HG02943 (cell line): Measurements from ENCODE around the gene ADORA2A.

Experiments
- ATAC-seq: cut with Tn5 transposase; IDR thresholded peaks from one replicate; pipeline ENCODE4 v1.9.1; 2021; ENCODE audit warnings: mild to moderate bottlenecking, low read depth, moderate library complexity; ENCODE audit not compliant: unreplicated experiment

Gene ADORA2A

GRCh38 chr22:24427500-24428164, at the start of gene ADORA2A:
TSS of gene ADORA2A (plus strand) at chr22:24427599. CDS start at chr22:24433405, 5,806 bp downstream.
- ATAC-seq: peak; percentile 58

GRCh38 chr22:24379536-24379935, 47.9 kb upstream of the ADORA2A start:
- no peak for ATAC-seq

GRCh38 chr22:24380220-24380904, 47.0 kb upstream of the ADORA2A start:
- ATAC-seq: no peak

DNA sequence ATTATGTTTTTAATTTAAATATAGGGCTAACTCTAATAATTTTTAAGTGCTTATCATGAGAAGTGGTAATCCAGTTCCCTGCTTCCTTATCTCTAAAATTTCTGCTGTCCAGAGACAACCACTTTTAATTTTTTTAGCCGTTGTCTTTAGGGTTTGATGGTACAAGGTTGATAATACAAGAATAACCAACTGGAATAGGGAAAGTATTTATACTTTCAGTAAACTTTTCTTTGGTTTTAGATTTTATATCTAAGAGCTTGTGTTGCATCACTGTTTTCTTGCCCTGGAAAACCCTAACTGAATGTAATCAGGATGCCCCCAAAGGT, 46.5 kb upstream of the ADORA2A start:
- ATAC-seq: no peak

DNA sequence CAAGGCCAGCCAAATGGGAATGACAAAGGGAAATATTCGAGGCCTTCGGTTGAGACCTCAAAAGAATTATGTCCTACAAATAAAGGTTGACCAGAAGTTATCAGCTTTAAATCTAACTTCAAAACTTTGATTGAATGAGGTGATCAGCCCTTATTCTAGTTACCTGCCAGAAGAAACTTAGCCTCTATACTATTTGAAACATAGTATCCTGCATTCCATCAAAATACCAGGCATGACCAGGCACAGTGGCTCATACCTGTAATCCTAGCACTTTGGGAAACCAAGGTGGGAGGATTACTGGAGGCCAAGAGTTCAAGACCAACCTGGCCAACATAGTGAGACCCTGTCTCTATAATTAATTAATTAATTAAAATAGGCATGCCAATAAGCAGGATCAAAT, 44.3 kb upstream of the ADORA2A start:
- ATAC-seq: no peak

GRCh38 chr22:24384131-24384530, 43.3 kb upstream of the ADORA2A start:
- no peak for ATAC-seq

GRCh38 chr22:24386937-24387471, 40.4 kb upstream of the ADORA2A start:
- no peak for ATAC-seq

DNA sequence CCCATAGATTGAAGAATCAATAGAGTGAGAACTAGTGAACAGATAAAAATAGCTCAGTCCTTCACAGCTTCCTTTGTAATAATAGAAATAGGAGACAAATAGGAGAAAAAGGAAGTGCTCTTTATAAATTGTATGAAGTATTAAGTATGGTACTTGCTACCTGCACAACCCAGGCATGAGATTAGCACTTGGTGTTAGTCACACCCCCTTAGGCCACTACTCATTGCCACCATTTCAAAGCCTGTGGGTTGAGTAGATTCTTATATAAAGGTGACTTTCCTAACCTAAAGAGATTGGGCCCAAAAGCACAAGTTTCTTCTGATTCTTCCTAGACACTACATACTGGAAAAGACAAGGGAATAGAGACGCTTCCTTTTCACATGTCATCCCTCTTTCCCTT, 37.7 kb upstream of the ADORA2A start:
- no peak for ATAC-seq

GRCh38 chr22:24390156-24390555, 37.2 kb upstream of the ADORA2A start:
- ATAC-seq: no peak

GRCh38 chr22:24390576-24390975, 36.8 kb upstream of the ADORA2A start:
- ATAC-seq: no peak

GRCh38 chr22:24391836-24392217, 35.6 kb upstream of the ADORA2A start:
- no peak for ATAC-seq

DNA sequence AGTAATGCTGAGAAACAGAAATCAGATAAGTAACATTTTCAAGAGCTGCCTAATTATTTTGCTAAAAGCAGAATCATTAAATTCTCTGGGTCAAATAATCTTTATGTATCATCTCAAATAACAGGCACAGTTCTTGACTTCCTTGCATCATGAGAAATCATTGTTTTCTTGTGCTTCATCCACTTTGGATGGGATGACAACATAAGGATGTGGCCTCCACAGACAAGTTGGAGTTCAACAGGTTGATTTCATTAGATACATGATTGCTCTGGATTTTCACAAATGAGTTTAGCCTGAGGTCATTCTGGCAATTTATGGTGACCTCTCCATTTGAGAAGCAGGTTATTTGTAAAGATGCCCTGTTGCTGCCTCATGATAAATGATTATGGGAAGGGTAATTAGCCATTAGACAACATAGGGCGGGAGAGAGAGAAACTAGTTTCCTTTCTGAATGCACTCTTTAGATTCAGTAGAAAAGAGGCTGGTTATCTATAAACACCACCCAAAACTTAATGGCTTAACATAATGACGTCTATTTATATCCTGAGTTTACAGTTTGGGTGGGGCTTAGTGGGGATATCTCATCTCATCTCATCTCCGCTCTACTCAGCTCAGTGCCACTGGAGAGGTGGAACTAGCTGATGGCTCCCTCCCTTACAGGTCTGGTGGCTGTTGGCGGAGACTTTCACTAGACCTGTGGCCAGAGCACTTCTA, 35.0 kb upstream of the ADORA2A start:
- no peak for ATAC-seq

- ATAC-seq: no peak
These were observed 34.3 kb upstream of the ADORA2A start for GRCh38 chr22:24393012-24393559.

DNA sequence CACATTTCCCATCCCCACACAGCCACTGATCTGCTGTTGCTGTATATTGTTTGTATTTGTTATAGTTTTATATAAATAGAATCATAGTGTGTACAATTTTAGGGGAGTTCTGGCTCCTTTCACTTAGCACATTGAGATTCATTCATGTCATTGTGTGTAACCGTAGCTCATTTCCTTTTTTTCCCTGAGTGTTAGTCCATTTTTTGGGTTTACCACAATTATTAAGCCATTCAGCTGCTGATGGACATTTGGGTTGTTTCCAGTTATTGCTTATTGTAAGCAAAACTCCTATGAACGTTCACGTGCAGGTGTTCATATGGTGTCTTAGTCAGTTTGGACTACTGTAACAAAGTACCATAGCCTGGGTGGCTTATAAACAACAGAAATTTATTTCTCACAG, 33.6 kb upstream of the ADORA2A start:
- ATAC-seq: no peak

DNA sequence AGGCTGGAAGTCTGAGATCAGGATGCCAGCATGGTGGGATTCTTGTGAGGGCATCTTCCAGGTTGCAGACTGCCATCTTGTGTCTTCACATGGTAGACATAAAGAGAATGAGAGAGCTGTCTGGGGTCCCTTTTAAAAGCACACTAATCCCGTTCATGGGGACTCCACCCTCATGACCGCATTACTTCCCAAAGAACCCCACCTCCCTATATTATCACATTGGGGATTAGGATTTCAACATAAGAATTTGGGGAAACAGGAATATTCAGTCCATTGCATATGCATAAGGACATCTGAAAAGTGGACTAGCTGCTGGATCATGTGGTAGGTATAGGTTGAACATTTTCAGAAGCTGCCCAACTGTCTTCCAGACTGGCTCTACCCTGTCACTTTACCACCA, 33.1 kb upstream of the ADORA2A start:
- ATAC-seq: no peak

DNA sequence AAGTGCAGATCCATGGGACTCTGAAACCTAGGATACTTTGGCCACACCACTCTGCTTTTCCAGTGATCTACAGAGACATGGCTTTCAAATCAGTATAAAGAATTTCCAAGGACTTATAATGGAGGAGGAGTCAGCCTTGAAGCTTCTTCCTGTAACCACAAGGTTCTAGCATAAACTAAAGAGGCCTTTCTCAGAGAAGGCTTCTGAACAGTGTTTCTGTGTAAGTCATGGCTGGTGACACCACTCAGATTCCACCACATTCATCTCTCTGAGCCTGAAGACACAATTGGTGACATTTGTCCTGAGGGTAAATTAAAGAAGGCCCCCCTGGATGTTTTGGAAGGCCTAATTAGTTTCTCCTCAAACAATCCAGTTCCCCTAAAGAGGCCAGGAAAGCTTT, 29.0 kb upstream of the ADORA2A start:
- ATAC-seq: no peak

GRCh38 chr22:24400034-24400725, 27.2 kb upstream of the ADORA2A start:
- ATAC-seq: no peak

- ATAC-seq: no peak
These were observed 26.4 kb upstream of the ADORA2A start for GRCh38 chr22:24400726-24401596.

- ATAC-seq: no peak
These were observed 25.4 kb upstream of the ADORA2A start for GRCh38 chr22:24401931-24402367.
